CD4-positive, alpha-beta T cell treated with Interleukin-2 at 100 ng/mL for 4 hours (primary cell): Measurements from ENCODE around the gene FKBP1C.
"Not testable (repeated sequence)": the region's sequence is repeated elsewhere in the genome, so short reads cannot be mapped to it uniquely, and the experiment has no call there.

Experiments
- DNase-seq: peaks from one replicate; pipeline ENCODE4 v3.0.0-alpha.2; 2020; ENCODE audit warnings: low spot score

Gene FKBP1C

DNA sequence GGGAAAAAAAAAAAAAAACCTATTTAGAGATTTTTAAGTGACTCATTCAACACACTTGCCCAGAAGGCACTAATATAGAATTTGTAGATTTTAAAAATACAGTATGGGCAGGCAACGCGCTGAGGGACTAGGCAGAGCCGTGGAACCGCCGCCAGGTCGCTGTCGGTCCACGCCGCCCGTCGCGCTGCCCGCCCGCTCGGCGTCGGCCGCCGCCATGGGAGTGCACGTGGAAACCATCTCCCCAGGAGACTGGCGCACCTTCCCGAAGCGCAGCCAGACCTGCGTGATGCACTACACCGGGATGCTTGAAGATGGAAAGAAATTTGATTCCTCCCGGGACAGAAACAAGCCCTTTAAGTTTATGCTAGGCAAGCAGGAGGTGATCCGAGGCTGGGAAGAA lies at the start of gene FKBP1C:
FKBP1C (plus strand) TSS at position 127 of the 400 bp plus-strand sequence.
- DNase-seq, result not testable (repeated sequence)

DNA sequence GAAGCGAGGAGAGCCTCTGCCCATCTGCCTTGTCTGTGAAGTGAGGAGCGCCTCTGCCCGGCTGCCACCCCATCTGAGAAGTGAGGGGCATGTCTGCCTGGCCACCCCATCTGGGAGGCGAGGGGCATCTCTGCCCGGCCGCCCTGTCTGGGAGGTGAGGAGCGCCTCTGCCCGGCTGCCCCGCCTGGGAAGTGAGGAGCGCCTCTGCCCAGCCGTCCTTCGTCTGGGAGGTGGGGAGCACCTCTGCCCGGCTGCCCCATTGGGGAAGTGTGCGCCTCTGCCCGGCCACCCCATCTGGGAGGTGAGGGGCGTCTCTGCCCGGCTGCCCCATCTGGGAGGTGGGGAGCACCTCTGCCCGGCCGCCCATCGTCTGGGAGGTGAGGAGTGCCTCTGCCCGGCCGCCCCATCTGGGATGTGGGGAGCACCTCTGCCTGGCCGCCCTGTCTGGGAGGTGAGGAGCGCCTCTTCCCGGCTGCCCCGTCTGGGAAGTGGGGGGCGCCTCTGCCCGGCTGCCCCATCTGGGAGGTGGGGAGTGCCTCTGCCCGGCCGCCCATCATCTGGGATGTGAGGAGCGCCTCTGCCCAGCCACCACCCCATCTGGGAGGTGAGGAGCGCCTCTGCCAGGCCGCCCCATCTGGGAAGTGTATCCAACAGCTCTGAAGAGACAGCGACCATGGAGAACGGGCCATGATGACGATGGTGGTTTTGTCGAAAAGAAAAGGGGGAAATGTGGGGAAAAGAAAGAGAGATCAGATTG lies 47.0 kb upstream of the FKBP1C start:
- DNase-seq, result not testable (repeated sequence)

DNA sequence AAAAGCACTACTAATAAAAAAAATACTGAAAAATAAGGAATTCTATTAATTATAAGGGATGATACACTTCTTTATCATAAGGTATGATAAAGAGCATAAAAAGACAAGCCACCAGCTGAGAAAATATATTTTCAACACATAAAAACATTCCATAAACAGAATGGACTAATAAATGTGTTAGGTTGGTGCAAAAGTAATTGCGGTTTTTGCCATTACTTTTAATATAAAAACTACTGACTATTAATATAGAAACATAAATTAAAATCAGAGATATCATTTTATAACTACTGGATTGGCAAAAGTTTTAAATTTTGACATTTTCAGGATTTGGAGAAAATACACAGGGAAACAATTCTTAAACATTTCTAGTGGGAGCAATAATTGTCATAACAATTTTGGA lies 37.1 kb upstream of the FKBP1C start:
- no peak for DNase-seq

- no peak for DNase-seq
Measured at GRCh38 chr6:63176181-63176580, 35.1 kb upstream of the FKBP1C start.

DNA sequence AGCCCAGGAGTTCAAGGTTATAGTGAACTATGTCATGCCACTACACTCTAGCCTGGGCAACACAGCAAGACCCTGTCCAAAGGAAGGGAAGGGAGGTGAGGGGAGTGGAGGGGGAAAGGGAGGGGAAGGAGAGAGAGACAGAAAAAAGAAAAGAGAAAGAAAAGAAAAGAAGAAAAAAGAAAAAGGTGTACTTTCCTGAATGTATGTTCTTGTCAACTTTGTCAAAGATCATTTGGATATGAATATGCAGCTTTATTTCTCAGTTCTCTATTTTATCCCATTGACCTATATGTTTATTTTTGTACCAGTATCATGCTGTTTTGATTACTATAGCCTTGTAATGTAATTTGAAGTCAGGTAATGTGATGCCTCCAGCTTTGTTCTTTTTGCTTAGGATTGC lies 30.9 kb upstream of the FKBP1C start:
- no peak for DNase-seq

- no peak for DNase-seq
Measured at GRCh38 chr6:63186970-63187369, 24.3 kb upstream of the FKBP1C start.

DNA sequence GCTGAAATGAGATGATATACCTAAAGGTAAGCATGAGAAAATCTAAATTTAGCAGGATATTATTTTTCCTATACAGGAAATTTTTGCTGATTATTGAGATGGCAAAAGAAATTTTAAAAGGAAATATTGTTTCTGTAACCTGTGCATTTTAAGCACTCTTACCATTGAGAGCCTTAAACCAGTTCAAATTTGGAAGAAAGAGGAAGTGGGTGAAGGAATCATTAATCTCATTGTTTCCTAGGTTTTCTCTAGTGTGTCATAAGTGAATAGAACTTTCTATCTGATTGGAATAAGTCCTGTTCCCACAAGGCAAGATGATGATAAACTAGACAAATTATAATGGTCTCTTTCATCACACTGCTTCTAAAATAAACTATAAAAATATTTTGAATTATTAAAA lies 22.4 kb upstream of the FKBP1C start:
- DNase-seq, result no peak

DNA sequence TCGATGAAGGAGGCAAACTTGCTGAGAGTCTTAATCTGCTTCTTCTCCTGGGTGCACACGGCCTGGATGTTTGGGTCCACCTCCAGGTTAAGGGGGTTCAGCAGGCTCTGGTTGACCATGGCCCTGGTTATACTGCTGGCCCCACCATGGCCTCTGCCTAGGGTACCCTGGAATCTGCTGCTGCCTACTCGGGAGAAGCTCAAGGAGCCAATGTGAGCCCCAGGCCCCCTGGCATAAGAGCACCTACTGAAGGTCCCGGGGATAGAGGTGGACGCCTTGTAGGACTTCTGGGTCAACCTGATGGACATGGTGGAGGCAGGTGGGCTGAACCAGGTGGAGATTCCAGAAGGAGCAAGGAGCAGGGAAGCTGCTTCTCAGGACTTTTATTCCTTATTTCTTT lies 17.9 kb upstream of the FKBP1C start:
- no peak for DNase-seq

DNA sequence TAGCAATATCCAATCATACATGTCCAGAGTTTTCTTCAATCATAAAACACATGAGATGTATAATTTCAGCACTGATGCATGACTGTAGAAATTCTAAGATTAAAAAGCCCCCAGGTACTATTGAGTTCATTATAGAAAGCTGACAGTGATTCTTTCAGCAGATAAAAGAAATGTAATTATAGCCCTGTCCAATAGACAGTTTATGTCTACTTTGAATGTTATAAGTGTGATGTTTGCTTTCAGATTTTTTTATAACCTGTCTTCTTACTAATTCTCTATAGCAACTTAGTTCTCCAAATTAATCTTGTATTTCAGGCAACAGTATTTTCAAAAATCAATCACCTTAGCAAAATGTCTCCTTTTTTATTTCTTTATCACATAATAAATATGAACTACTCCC lies 13.5 kb upstream of the FKBP1C start:
- DNase-seq, result no peak

- DNase-seq, result no peak
Measured at GRCh38 chr6:63213325-63213724, 2.1 kb downstream of the FKBP1C start.

- no peak for DNase-seq
Measured at GRCh38 chr6:63214816-63215215, 3.5 kb downstream of the FKBP1C start.

DNA sequence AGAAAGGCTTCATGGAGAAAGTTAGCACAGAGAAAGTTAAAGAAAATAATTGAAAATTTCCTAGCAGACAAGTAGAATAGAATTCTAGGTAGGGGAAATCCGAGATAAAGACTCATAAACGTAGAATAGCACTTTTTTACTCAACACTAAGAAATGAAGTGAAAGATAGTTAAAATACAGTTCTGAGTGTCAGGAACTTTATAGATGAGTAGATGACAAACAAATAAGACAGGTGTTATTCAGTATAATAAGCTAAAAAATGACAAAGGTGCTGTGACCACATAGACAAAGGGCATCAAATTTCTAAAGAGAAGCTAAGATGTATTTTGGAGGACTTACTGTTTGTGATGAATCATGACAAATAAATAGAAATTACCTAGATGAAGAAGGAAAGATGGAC lies 12.9 kb downstream of the FKBP1C start:
- no peak for DNase-seq

GRCh38 chr6:63225987-63226386 lies 14.7 kb downstream of the FKBP1C start:
- not testable (repeated sequence) for DNase-seq

DNA sequence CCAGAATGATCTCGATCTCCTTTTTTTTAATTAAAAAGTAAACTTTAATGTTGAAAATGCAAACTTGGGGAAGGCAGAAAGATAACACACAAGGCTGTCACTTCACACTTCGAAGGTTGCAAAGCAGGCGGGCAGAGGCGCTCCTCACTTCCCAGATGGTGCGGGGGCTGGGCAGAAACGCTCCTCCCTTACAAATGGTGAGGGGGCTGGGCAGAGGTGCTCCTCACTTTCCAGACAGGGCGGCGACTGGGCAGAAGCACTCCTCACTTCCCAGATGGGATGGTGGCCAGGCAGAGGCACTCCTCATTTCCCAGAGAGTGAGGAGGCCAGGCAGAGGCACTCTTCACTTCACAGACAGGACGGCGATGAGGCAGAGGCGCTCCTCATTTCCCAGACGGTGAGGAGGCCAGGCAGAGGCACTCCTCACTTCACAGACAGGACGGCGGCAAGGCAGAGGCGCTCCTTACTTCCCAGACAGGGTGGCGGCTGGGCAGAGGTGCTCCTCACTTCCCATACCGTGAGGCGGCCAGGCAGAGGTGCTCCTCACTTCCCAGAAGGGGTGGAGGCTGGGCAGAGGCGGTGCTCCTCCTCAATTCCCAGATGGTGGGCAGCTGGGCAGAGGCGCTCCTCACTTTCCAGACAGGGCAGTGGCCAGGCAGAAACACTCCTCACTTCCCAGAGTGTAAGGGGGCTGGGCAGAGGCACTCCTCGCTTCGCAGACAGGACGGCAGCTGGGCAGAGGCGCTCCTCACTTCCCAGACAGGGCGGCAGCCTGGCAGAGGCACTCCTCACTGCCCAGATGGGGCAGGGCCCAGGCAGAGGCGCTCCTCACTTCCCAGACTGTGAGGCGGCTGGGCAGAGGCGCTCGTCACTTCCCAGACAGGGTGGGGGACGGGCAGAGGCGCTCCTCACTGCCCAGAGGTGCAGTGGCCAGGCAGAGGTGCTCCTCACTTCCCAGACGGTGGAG lies 16.9 kb downstream of the FKBP1C start:
- not testable (repeated sequence) for DNase-seq

GRCh38 chr6:63230027-63230426 lies 18.8 kb downstream of the FKBP1C start:
- not testable (repeated sequence) for DNase-seq

GRCh38 chr6:63230511-63230910 lies 19.2 kb downstream of the FKBP1C start:
- DNase-seq, result not testable (repeated sequence)

DNA sequence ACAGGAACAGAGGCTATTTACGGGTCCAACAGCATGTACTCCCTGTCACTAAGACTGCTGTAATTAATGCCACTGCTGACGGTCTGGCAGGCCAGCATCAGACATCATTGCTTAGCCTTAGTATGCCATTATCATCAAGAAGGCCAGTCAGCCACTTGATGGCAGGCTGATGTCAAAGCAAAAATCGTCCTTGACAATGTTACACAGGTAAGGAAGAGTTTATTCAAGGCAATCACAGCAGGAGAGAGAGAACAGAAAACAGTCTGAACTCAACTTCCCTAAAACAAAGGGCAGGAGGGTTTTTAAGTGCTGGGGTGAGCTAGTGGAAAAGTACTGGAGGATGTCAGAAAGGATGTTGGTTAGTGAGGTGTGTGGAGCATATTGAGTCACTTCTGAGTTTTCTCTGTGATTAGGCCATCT lies 25.1 kb downstream of the FKBP1C start:
- DNase-seq, result no peak

DNA sequence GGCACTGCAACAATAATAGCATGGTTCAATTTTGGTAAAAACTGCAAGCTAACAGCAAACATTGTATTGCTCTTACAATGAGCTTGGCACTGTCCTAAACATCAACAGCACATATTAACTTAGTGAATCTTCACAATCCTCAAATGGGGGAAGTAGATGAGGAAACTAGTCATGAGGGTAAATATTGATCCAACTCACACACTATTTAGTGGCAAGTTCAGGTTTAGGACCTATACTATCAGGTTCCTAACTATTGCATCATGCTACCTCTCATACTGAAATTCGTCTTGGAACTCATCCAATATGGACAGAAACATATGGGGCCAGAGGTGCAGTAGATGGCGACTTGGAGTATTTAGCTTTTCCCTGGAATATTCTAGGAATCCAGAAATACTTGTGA lies 34.2 kb downstream of the FKBP1C start:
- no peak for DNase-seq

DNA sequence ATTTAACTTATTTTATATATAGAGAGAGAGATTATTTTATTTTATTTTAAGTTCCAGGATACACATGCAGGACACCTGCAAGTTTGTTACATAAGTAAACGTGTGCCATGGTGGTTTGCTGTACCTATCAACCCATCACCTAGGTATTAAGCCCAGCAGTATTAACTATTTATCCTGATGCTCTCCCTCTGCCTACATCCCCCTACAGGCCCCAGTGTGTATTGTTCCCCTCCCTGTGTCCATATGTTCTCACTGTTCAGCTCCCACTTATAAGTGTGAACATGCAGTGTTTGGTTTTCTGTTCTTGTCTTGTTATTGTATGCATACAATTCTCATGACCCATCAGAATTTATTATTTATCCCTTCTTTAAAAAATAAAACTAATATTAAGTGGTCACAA lies 34.6 kb downstream of the FKBP1C start:
- no peak for DNase-seq

GRCh38 chr6:63246581-63246980 lies 35.3 kb downstream of the FKBP1C start:
- DNase-seq, result no peak

DNA sequence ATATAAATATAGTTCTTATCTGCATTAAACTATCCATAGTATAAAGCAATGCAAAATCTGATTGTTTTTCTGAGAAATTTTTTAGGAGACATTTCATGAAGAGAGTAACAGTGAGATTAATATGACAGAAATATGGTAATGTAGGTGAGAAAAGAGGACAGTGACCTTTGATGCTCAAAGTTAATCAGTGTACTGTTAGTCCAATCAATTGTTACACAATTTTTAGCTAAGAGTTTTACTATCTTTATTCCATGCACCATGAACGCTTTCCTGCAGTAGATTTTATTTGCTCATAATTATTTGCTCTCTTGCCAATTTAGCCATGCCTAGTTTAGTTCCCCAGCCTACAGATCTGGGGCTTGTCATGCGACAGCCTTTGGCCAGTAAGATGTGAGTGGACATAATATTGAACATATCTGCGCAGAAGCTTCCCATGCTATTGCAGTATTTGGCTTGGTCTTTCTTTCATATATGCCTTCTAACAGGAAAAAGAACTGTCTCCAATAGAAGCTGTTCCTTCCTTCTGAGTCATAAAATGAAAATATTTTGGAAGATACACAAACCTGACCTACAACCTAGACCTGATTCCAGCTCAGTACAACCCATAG lies 38.7 kb downstream of the FKBP1C start:
- DNase-seq, result no peak

GRCh38 chr6:63259153-63259552 lies 47.9 kb downstream of the FKBP1C start:
- DNase-seq, result no peak

GRCh38 chr6:63261820-63262219 lies 50.6 kb downstream of the FKBP1C start:
- DNase-seq, result no peak
